ENCODE measurements around the gene SLC38A10. TPM values are rescaled to one million over a fixed set of nuclear protein-coding genes. Genes with fewer than 3 reads are reported as not detected.

SLC38A10 gene
- total and polyA plus RNA-seq, 2 experiments from 2014 or later = 94.4 to 131 TPM

- Histone ChIP-seq H3K4me3 (no peak overlapping the region), H3K9me3 (ENCODE audit: low read depth) (no peaks in the 10 kb centered on the region), H3K36me3 (no peaks in the 10 kb centered on the region), H3K4me1 (ENCODE audit: low read depth) (peaks cover 5% of the 10 kb centered on the region), H3K27ac (no peak overlapping the region), H3K27me3 (no peaks in the 10 kb centered on the region)
- no peak for DNase-seq (ENCODE audit: low read depth in 1 of 2, low spot score in 1 of 2)
- TF ChIP-seq CTCF (IDR thresholded peaks at IDR 0.05; ENCODE audit: low read depth, low read length) = no peak
Observed at GRCh38 chr17:81299846-81300585, 4.9 kb upstream of the SLC38A10 start.

GRCh38 chr17:81298991-81299738, 4.1 kb upstream of the SLC38A10 start:
- no peak for DNase-seq (ENCODE audit: low read depth in 1 of 2, low spot score in 1 of 2)
- peaks cover 5% of the 10 kb centered on the region for H3K4me1 ChIP-seq (ENCODE audit: low read depth)
- H3K36me3 ChIP-seq = no peaks in the 10 kb centered on the region
- no peak for TF ChIP-seq CTCF (IDR thresholded peaks at IDR 0.05; ENCODE audit: low read depth, low read length)
- H3K27me3 ChIP-seq = no peaks in the 10 kb centered on the region
- H3K4me3 ChIP-seq = no peak overlapping the region
- H3K27ac ChIP-seq = no peak overlapping the region
- H3K9me3 ChIP-seq (ENCODE audit: low read depth) = no peaks in the 10 kb centered on the region

DNA sequence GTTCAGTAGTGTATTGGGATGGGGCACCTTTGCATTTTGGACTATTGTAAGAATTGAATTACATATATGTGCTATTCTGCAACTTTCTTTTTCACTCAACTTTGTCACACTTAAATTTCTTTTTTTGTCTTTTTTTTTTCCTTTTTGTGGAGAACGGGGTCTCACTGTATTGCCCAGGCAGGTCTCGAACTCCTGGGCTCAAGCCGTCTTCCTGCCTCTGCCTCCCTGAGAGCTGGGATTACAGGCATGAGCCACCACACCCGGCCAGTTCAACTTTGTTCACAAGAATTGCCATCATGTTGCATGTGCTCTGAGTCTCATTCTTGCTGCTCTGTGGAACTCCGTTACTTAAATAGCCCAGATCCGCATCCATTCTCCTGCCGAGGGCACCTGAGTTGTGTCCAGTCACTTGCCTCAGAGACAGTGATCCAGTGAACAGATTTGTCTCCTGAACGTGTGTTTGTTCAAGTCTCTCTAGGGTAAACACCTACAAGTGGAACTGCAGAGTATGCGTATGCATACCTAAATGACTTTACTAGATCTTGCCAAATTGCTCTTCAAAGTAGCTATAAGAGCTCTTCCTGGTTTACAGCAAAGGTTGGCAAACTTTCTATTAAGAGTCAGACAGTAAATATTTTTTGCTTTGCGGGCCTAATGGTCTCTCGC, 3.4 kb upstream of the SLC38A10 start:
- H3K27ac ChIP-seq = no peak overlapping the region
- H3K4me3 ChIP-seq = no peak overlapping the region
- H3K27me3 ChIP-seq = no peaks in the 10 kb centered on the region
- no peaks in the 10 kb centered on the region for H3K36me3 ChIP-seq
- DNase-seq (ENCODE audit: low read depth in 1 of 2, low spot score in 1 of 2) = no peak
- H3K4me1 ChIP-seq (ENCODE audit: low read depth) = peaks cover 5% of the 10 kb centered on the region
- H3K9me3 ChIP-seq (ENCODE audit: low read depth) = no peaks in the 10 kb centered on the region
- TF ChIP-seq CTCF (IDR thresholded peaks at IDR 0.05; ENCODE audit: low read depth, low read length) = no peak

DNA sequence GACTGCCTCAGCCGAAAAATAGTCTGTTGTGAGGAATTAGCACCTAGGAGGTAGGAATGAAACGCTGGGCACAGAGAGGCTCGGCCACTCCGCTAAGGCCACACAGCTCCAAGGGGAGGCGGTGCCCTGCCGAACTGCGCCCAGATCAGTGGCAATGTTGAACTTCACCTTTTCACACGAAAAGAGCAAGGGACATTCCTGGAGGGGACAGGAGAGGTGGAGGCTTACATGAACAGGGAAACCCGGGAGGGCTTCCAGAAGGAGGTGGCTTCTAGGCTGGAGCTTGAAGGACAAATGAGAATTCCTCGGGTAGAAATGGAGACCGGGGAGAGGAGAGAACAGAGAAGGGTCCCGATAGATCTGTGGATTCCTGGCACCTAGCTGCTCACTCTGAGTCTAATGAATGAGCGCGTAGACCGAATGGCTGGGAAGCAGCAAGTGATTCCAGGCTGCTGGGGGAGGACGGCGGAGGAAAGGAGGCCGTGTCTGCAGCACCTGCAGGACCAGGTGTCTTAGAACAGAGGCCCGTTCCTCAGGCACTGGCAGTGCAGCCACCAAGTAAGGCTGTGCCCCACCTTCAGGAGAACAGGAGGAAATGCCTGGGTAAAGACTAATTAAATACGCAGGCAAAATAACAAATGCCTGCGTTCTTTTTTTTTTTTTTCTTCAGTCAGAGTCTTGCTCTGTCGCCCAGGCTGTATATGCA, 722 bp upstream of the SLC38A10 start:
- peak in 1 of 2 donors; percentile 35 for DNase-seq (ENCODE audit: low read depth in 1 of 2, low spot score in 1 of 2)
- Histone ChIP-seq H3K27ac (peak overlapping the region; percentile 34), H3K27me3 (no peaks in the 10 kb centered on the region), H3K9me3 (ENCODE audit: low read depth) (no peaks in the 10 kb centered on the region), H3K4me3 (peak overlapping the region; percentile 72), H3K36me3 (no peaks in the 10 kb centered on the region), H3K4me1 (ENCODE audit: low read depth) (peaks cover 6% of the 10 kb centered on the region)
- TF ChIP-seq CTCF (IDR thresholded peaks at IDR 0.05; ENCODE audit: low read depth, low read length) = peak; percentile 34

- no peaks in the 10 kb centered on the region for H3K9me3 ChIP-seq (ENCODE audit: low read depth)
- no peaks in the 10 kb centered on the region for H3K27me3 ChIP-seq
- peak overlapping the region; percentile 72 for H3K4me3 ChIP-seq
- peak in 1 of 2 donors; percentile 24 for DNase-seq (ENCODE audit: low read depth in 1 of 2, low spot score in 1 of 2)
- no peak for TF ChIP-seq CTCF (IDR thresholded peaks at IDR 0.05; ENCODE audit: low read depth, low read length)
- no peaks in the 10 kb centered on the region for H3K36me3 ChIP-seq
- H3K4me1 ChIP-seq (ENCODE audit: low read depth) = peaks cover 6% of the 10 kb centered on the region
- H3K27ac ChIP-seq = peak overlapping the region; percentile 34
Observed at GRCh38 chr17:81294512-81295030, 536 bp downstream of the SLC38A10 start.
